Choroid plexus epithelial cell (primary cell): ENCODE data around the gene RCL1.

Experiments
- DNase-seq: peaks from one replicate; pipeline ENCODE4 v3.0.0-alpha.2; 2010; ENCODE audit warnings: low read depth
- H3K4me3 ChIP-seq: 2 replicates; pipeline ENCODE4 v1.5.1; 2011; ENCODE audit warnings: low read depth, mild to moderate bottlenecking, control low read depth, low read length, moderate library complexity
- CTCF ChIP-seq: conservative IDR thresholded peaks from 2 replicates; pipeline ENCODE4 v1.5.1; 2011; ENCODE audit warnings: low read depth, mild to moderate bottlenecking, control low read depth, inconsistent platforms, low read length, moderate library complexity

RCL1 gene

DNA sequence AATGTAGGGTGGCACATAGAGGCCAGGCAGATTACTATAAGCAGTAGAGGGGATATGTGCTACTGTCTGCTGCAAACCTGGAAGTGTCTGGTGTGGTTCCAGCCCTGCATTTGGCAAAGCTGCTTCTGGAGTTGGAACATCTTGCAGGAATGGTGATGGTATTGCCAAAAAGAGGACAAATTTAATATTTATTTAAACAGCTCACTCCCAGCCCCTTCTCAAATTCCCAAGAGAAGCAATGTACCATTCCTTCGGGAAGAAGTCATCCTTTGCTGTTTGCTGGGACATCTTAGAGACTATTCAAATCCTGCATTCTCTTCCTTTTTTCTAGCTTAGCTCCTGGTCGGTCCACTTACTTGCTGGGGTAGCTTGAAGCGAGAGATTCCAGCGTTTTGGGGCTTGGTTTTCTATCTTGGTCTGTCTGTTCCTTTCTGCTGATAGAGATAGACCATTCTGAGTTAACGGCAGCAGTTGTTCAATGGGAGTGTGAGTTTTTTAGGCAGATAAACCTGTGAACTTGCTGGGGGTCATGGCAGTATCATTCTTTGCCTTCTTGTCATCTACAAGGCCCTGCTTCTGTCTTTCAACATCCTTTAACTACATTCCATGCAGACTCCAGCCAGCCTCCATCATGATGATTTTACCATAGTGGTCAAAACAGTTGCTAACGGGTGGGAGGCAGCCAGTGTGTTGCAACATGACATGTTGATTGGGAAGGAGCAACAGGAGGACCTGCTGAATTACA, 69.9 kb downstream of the RCL1 start:
- peak; percentile 59 for DNase-seq
- no peak for TF ChIP-seq CTCF
- H3K4me3 ChIP-seq, result no peak overlapping the region

GRCh38 chr9:4864234-4864661, 71.5 kb downstream of the RCL1 start:
- TF ChIP-seq CTCF, result no peak
- no peak for DNase-seq
- no peak overlapping the region for H3K4me3 ChIP-seq

- no peak for DNase-seq
- TF ChIP-seq CTCF, result no peak
These were observed 72.0 kb downstream of the RCL1 start for GRCh38 chr9:4864698-4865097.

DNA sequence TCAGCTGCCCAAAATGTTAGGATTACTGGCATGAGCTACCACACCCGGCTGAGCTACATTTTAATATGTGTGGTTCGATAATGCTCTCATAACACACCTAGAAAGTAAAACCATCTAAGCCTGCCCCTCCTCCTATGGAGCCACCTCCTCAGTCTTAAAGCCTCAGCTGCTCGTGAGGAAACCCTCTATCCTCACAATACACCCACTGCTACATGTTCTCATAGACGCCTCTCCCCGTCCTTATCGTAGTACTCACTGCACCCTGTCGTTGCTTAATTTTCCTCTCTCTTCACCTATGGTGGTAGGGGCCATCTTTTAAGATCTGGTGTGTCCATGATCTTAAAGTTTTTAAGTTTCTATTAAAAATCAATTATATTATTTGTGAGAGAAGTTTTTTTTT, 72.9 kb downstream of the RCL1 start:
- no peak for TF ChIP-seq CTCF
- no peak for DNase-seq
- no peak overlapping the region for H3K4me3 ChIP-seq

More at GRCh38 chr9:4864698-4865097, 72.0 kb downstream of the RCL1 start:
- no peak overlapping the region for H3K4me3 ChIP-seq

- H3K4me3 ChIP-seq, result no peak overlapping the region
- peak; percentile 13 for DNase-seq
- no peak for TF ChIP-seq CTCF
These were observed 73.7 kb downstream of the RCL1 start for GRCh38 chr9:4866239-4866969.

GRCh38 chr9:4873066-4873465, 80.3 kb downstream of the RCL1 start:
- no peak for DNase-seq
- no peak for TF ChIP-seq CTCF
- no peak overlapping the region for H3K4me3 ChIP-seq
